ENCODE results near the gene ZNF532. TPM values are rescaled to one million over a fixed set of nuclear protein-coding genes. Genes with fewer than 3 reads are reported as not detected.
A peak's percentile ranks its signal among the peaks of the same experiment; 100 is the strongest.

ZNF532 gene
- total RNA-seq, 4 donors from 2014 or later, result 98.7 to 125 (median 113) TPM

- Histone ChIP-seq H3K4me3 (no peak overlapping the region), H3K27ac (no peak overlapping the region), H3K27me3 (no peaks in the 10 kb centered on the region), H3K9me3 (no peaks in the 10 kb centered on the region), H3K36me3 (peaks cover 0 to 49% (median 0%) of the 10 kb centered on the region in 3 donors), H3K4me1 (peaks cover 0 to 53% (median 2%) of the 10 kb centered on the region in 4 donors)
- WGBS, 2 donors, result 95 to 100% methylated on average over 1 of the region's 1 CpG
- no peak for TF ChIP-seq EP300 (IDR thresholded peaks at IDR 0.05)
- TF ChIP-seq, protein P1, sequence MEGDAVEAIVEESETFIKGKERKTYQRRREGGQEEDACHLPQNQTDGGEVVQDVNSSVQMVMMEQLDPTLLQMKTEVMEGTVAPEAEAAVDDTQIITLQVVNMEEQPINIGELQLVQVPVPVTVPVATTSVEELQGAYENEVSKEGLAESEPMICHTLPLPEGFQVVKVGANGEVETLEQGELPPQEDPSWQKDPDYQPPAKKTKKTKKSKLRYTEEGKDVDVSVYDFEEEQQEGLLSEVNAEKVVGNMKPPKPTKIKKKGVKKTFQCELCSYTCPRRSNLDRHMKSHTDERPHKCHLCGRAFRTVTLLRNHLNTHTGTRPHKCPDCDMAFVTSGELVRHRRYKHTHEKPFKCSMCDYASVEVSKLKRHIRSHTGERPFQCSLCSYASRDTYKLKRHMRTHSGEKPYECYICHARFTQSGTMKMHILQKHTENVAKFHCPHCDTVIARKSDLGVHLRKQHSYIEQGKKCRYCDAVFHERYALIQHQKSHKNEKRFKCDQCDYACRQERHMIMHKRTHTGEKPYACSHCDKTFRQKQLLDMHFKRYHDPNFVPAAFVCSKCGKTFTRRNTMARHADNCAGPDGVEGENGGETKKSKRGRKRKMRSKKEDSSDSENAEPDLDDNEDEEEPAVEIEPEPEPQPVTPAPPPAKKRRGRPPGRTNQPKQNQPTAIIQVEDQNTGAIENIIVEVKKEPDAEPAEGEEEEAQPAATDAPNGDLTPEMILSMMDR (IDR thresholded peaks at IDR 0.05), result no peak
- no peak for TF ChIP-seq POLR2A (IDR thresholded peaks at IDR 0.05)
- no peak for DNase-seq (ENCODE audit: low spot score in 2 of 2)
Observed at GRCh38 chr18:58949031-58949430, 84.4 kb downstream of the ZNF532 start.

- Histone ChIP-seq H3K36me3 (peaks cover 0 to 52% (median 0%) of the 10 kb centered on the region in 3 donors), H3K4me1 (peaks cover 0 to 35% (median 2%) of the 10 kb centered on the region in 4 donors), H3K4me3 (no peak overlapping the region), H3K27ac (peak overlapping the region in 1 of 4 donors; percentile 24), H3K9me3 (no peaks in the 10 kb centered on the region), H3K27me3 (no peaks in the 10 kb centered on the region)
- 76 to 84% methylated on average over 4 of the region's 4 CpGs for WGBS, 2 donors
- no peak for TF ChIP-seq POLR2A (IDR thresholded peaks at IDR 0.05)
- TF ChIP-seq EP300 (IDR thresholded peaks at IDR 0.05), result no peak
- TF ChIP-seq, protein P1 (IDR thresholded peaks at IDR 0.05), result no peak
- DNase-seq (ENCODE audit: low spot score in 2 of 2), result no peak
Observed at GRCh38 chr18:58951986-58952702, 87.5 kb downstream of the ZNF532 start.

DNA sequence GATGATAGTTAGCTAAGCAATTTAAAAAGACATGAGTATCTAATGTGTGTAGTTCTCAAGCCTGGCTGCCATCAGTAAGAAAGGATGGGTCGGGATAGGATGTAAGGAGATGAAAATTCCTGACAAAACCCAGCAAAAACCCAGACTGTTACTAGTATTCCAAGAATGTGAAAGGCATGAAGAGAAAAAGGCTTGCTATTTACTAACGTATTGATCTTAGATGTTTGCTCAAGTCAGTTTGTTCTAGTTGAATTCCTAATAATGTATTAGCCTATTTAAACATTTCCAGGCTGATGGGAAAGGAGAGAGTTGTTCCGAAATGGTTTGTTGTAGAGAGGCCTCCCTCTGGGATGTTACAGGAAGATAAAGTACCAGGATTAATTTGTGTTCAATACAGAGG, 88.2 kb downstream of the ZNF532 start:
- TF ChIP-seq, protein P1 (IDR thresholded peaks at IDR 0.05), result no peak
- TF ChIP-seq EP300 (IDR thresholded peaks at IDR 0.05) (no peak), POLR2A (IDR thresholded peaks at IDR 0.05) (no peak)
- 45 to 49% methylated on average over 3 of the region's 3 CpGs for WGBS, 2 donors
- DNase-seq (ENCODE audit: low spot score in 2 of 2), result no peak
- Histone ChIP-seq H3K27me3 (no peaks in the 10 kb centered on the region), H3K9me3 (no peaks in the 10 kb centered on the region), H3K36me3 (peaks cover 0 to 48% (median 0%) of the 10 kb centered on the region in 3 donors), H3K4me3 (no peak overlapping the region), H3K27ac (no peak overlapping the region), H3K4me1 (peaks cover 0 to 35% (median 2%) of the 10 kb centered on the region in 4 donors)

- H3K4me3 ChIP-seq, result no peak overlapping the region
- H3K27ac ChIP-seq, result peak overlapping the region in 2 of 4 donors; percentile 3 to 20
- H3K4me1 ChIP-seq, result peaks cover 0 to 35% (median 2%) of the 10 kb centered on the region in 4 donors
- DNase-seq (ENCODE audit: low spot score in 2 of 2), result no peak
- 29 to 35% methylated on average over 3 of the region's 3 CpGs for WGBS, 2 donors
- no peaks in the 10 kb centered on the region for H3K27me3 ChIP-seq
- H3K9me3 ChIP-seq, result no peaks in the 10 kb centered on the region
- peaks cover 0 to 47% (median 0%) of the 10 kb centered on the region in 3 donors for H3K36me3 ChIP-seq
- no peak for TF ChIP-seq POLR2A (IDR thresholded peaks at IDR 0.05)
Observed at GRCh38 chr18:58953627-58954026, 89.0 kb downstream of the ZNF532 start.

DNA sequence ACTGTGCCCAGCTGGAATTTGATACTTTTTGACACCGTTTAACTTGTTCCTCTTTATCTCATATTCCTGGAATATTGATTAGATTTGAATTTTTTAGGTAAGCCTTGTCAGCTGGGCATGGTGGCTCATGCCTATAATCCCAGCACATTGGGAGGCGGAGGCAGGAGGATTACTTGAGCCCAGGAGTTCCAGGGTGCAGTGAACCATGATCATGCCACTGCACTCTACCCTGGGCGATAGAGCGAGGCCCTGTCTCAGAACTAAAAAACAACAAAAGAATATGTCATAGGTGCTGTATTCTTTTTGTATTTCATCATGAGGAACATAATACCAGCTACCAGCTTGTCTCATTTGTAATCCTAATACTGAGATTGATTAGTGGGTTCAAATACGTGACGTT, 90.3 kb downstream of the ZNF532 start:
- no peak for TF ChIP-seq POLR2A (IDR thresholded peaks at IDR 0.05)
- TF ChIP-seq EP300 (IDR thresholded peaks at IDR 0.05), result no peak
- TF ChIP-seq, protein P1 (IDR thresholded peaks at IDR 0.05), result no peak
- WGBS, 2 donors, result 97 to 98% methylated on average over 6 of the region's 6 CpGs
- Histone ChIP-seq H3K27ac (peak overlapping the region in 1 of 4 donors; percentile 6), H3K4me3 (no peak overlapping the region), H3K27me3 (no peaks in the 10 kb centered on the region), H3K36me3 (peaks cover 0 to 41% (median 0%) of the 10 kb centered on the region in 3 donors), H3K4me1 (peaks cover 0 to 32% (median 2%) of the 10 kb centered on the region in 4 donors), H3K9me3 (no peaks in the 10 kb centered on the region)
- no peak for DNase-seq (ENCODE audit: low spot score in 2 of 2)

All from tibial nerve (tissue), 4 donors.